Thyroid gland (tissue), 4 donors: Measurements from ENCODE around the gene CD19.

ENCODE experiments used
- POLR2A ChIP-seq, 2 donors: fragments of 450-650 bp; IDR thresholded peaks; one replicate each; pipeline ENCODE4 v1.6.1; 2017; ENCODE audit warnings: antibody characterized with exemption in 2 of 2, mild to moderate bottlenecking in 2 of 2, moderate library complexity in 1 of 2
- TF ChIP-seq, protein P1 (sequence below), 6 experiments: fragments of 200-600 bp in 3 of 6; fragments of 450-650 bp in 3 of 6; sonication (generic) in 3 of 6; IDR thresholded peaks; one replicate each; pipeline ENCODE4 v1.5.1; 2016 to 2019; ENCODE audit warnings: antibody characterized with exemption in 6 of 6, mild to moderate bottlenecking in 2 of 6, inconsistent platforms in 1 of 6, moderate library complexity in 1 of 6

- TF ChIP-seq, protein P1, sequence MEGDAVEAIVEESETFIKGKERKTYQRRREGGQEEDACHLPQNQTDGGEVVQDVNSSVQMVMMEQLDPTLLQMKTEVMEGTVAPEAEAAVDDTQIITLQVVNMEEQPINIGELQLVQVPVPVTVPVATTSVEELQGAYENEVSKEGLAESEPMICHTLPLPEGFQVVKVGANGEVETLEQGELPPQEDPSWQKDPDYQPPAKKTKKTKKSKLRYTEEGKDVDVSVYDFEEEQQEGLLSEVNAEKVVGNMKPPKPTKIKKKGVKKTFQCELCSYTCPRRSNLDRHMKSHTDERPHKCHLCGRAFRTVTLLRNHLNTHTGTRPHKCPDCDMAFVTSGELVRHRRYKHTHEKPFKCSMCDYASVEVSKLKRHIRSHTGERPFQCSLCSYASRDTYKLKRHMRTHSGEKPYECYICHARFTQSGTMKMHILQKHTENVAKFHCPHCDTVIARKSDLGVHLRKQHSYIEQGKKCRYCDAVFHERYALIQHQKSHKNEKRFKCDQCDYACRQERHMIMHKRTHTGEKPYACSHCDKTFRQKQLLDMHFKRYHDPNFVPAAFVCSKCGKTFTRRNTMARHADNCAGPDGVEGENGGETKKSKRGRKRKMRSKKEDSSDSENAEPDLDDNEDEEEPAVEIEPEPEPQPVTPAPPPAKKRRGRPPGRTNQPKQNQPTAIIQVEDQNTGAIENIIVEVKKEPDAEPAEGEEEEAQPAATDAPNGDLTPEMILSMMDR (IDR thresholded peaks at IDR 0.05): no peak
- TF ChIP-seq POLR2A (IDR thresholded peaks at IDR 0.05): no peak
Measured at GRCh38 chr16:28958836-28959235, 27.1 kb downstream of the CD19 start.
